ENCODE data around the gene PTPRM.

- no peak for TF ChIP-seq CTCF (IDR thresholded peaks at IDR 0.05)
- TF ChIP-seq POLR2A (IDR thresholded peaks at IDR 0.05): no peak
Observed at GRCh38 chr18:7749008-7749405, 181.9 kb downstream of the PTPRM start.
